HepG2 (cell line): ENCODE results near the gene COX15. TPM values are rescaled to one million over a fixed set of nuclear protein-coding genes. Genes with fewer than 3 reads are reported as not detected.

Source experiments
- CAMTA2 ChIP-seq: sonication (generic); formaldehyde crosslinking; IDR thresholded peaks from 2 replicates; pipeline ENCODE4 v1.4.0; 2020; ENCODE audit warnings: mild to moderate bottlenecking, missing genetic modification reagents, borderline replicate concordance
- CREM ChIP-seq, 2 experiments: sonication (generic) in 1 of 2; formaldehyde crosslinking in 1 of 2; IDR thresholded peaks; 2 replicates each; pipeline versions ENCODE4 v1.4.0 to v1.6.1; 2016 to 2020; ENCODE audit warnings: antibody characterized with exemption in 1 of 2, mild to moderate bottlenecking in 1 of 2, missing genetic modification reagents in 1 of 2
- ETV5 ChIP-seq: IDR thresholded peaks from 2 replicates; pipeline ENCODE4 v1.6.1; 2018; ENCODE audit warnings: missing biosample characterization, missing genetic modification reagents, inconsistent platforms, borderline replicate concordance
- FOXA3 ChIP-seq: IDR thresholded peaks from 2 replicates; pipeline ENCODE4 v1.6.1; 2016; ENCODE audit warnings: missing genetic modification reagents, missing compliant biosample characterization
- FOXC1 ChIP-seq: sonication (generic); formaldehyde crosslinking; IDR thresholded peaks from 2 replicates; pipeline ENCODE4 v1.8.0; 2022; ENCODE audit warnings: mild to moderate bottlenecking, missing genetic modification reagents, borderline replicate concordance
- IRF9 ChIP-seq: sonication (generic); formaldehyde crosslinking; IDR thresholded peaks from 2 replicates; pipeline ENCODE4 v1.8.0; 2022; ENCODE audit warnings: missing genetic modification reagents, mild to moderate bottlenecking, borderline replicate concordance
- MAF1 ChIP-seq: sonication (generic); formaldehyde crosslinking; IDR thresholded peaks from 2 replicates; pipeline ENCODE4 v1.5.0; 2020; ENCODE audit warnings: missing genetic modification reagents, borderline replicate concordance
- MAFG ChIP-seq: sonication (generic); formaldehyde crosslinking; IDR thresholded peaks from 2 replicates; pipeline ENCODE4 v1.5.1; 2020; ENCODE audit warnings: mild to moderate bottlenecking, missing genetic modification reagents
- NCOR1 ChIP-seq: fragments of 200-600 bp; sonication (generic); IDR thresholded peaks from 2 replicates; pipeline ENCODE4 v1.7.0; 2017; ENCODE audit warnings: antibody characterized with exemption, low read length, borderline replicate concordance
- NR1H2 ChIP-seq: sonication (generic); formaldehyde crosslinking; IDR thresholded peaks from 2 replicates; pipeline ENCODE4 v1.8.1; 2022; ENCODE audit warnings: low read depth, missing genetic modification reagents, borderline replicate concordance
- PHF8 ChIP-seq: sonication (generic); formaldehyde crosslinking; IDR thresholded peaks from 2 replicates; pipeline ENCODE4 v1.5.0; 2020; ENCODE audit warnings: missing genetic modification reagents
- PITX1 ChIP-seq: sonication (generic); formaldehyde crosslinking; IDR thresholded peaks from 2 replicates; pipeline ENCODE4 v1.5.1; 2020; ENCODE audit warnings: mild to moderate bottlenecking, missing genetic modification reagents
- PRMT3 ChIP-seq: sonication (generic); formaldehyde crosslinking; IDR thresholded peaks from 2 replicates; pipeline ENCODE4 v1.8.1; 2022; ENCODE audit warnings: low read depth, mild to moderate bottlenecking, moderate library complexity, missing genetic modification reagents, borderline replicate concordance
- RAD21 ChIP-seq: fragments of 450-650 bp; formaldehyde crosslinking; IDR thresholded peaks from 2 replicates; pipeline ENCODE4 v1.5.0; 2020; ENCODE audit warnings: mild to moderate bottlenecking
- RXRB ChIP-seq: IDR thresholded peaks from 2 replicates; pipeline ENCODE4 v1.6.1; 2016; ENCODE audit warnings: borderline replicate concordance, missing genetic modification reagents, missing compliant biosample characterization
- SRF ChIP-seq: IDR thresholded peaks from 2 replicates; pipeline ENCODE4 v1.6.1; 2011; ENCODE audit warnings: mild to moderate bottlenecking, low read depth, low read length, moderate library complexity
- TBP ChIP-seq: sonication (generic); formaldehyde crosslinking; IDR thresholded peaks from 2 replicates; pipeline ENCODE4 v1.5.0; 2020; ENCODE audit warnings: missing genetic modification reagents
- TCF7 ChIP-seq: sonication (generic); IDR thresholded peaks from 2 replicates; pipeline ENCODE4 v1.6.1; 2016; ENCODE audit warnings: antibody characterized with exemption, low read depth
- THRA ChIP-seq: sonication (generic); formaldehyde crosslinking; IDR thresholded peaks from 2 replicates; pipeline ENCODE4 v1.4.0; 2020; ENCODE audit warnings: missing genetic modification reagents, borderline replicate concordance
- ZNF124 ChIP-seq: sonication (generic); formaldehyde crosslinking; IDR thresholded peaks from 2 replicates; pipeline ENCODE4 v1.4.0; 2020; ENCODE audit warnings: missing genetic modification reagents
- ZNF225 ChIP-seq: sonication (generic); formaldehyde crosslinking; IDR thresholded peaks from 2 replicates; pipeline ENCODE4 v1.4.0; 2020; ENCODE audit warnings: mild to moderate bottlenecking, missing genetic modification reagents
- ZNF263 ChIP-seq: sonication (generic); formaldehyde crosslinking; IDR thresholded peaks from 2 replicates; pipeline ENCODE4 v1.4.0; 2020; ENCODE audit warnings: missing genetic modification reagents
- ZNF34 ChIP-seq: sonication (generic); formaldehyde crosslinking; IDR thresholded peaks from 2 replicates; pipeline ENCODE4 v1.4.0; 2020; ENCODE audit warnings: mild to moderate bottlenecking, missing genetic modification reagents, borderline replicate concordance
- ZNF451 ChIP-seq: sonication (generic); formaldehyde crosslinking; IDR thresholded peaks from 2 replicates; pipeline ENCODE4 v1.5.0; 2020; ENCODE audit warnings: mild to moderate bottlenecking, missing genetic modification reagents
- ZNF546 ChIP-seq: sonication (generic); formaldehyde crosslinking; conservative IDR thresholded peaks from 2 replicates; pipeline ENCODE4 v1.8.1; 2023; ENCODE audit warnings: mild to moderate bottlenecking, missing genetic modification reagents
- ZNF556 ChIP-seq: sonication (generic); formaldehyde crosslinking; IDR thresholded peaks from 2 replicates; pipeline ENCODE4 v1.4.0; 2020; ENCODE audit warnings: mild to moderate bottlenecking, missing genetic modification reagents, borderline replicate concordance
- ZNF746 ChIP-seq: sonication (generic); formaldehyde crosslinking; IDR thresholded peaks from 2 replicates; pipeline ENCODE4 v1.8.0; 2022; ENCODE audit warnings: mild to moderate bottlenecking, missing genetic modification reagents
- ZNF800 ChIP-seq: sonication (generic); formaldehyde crosslinking; IDR thresholded peaks from 2 replicates; pipeline ENCODE4 v1.4.0; 2020; ENCODE audit warnings: missing genetic modification reagents
- ZNF839 ChIP-seq: sonication (generic); formaldehyde crosslinking; IDR thresholded peaks from 2 replicates; pipeline ENCODE4 v1.4.0; 2020; ENCODE audit warnings: missing genetic modification reagents, mild to moderate bottlenecking, borderline replicate concordance
- ZSCAN22 ChIP-seq: sonication (generic); formaldehyde crosslinking; IDR thresholded peaks from 2 replicates; pipeline ENCODE4 v1.4.0; 2020; ENCODE audit warnings: mild to moderate bottlenecking, missing genetic modification reagents
- polyA plus RNA-seq, 8 experiments: library from polyadenylated mRNA; depleted of rRNA in 3 of 8; stranded (reverse) in 7 of 8; unstranded in 1 of 8; fragments of >200 nt; fragmentation: Illumina TruSeq in 4 of 8; extraction: Trizol in 4 of 8; gene quantifications; 2 replicates each; pipeline versions ENCODE4 v1.2.1 to v1.2.3, GENCODE V29; 2011 to 2016; ENCODE audit warnings: low read depth in 4 of 8, missing spikeins in 1 of 8, mixed read lengths in 1 of 8; ENCODE audit not compliant: insufficient read depth in 1 of 8
- total RNA-seq, 5 experiments: library from RNA; depleted of rRNA; stranded (reverse); fragments of >200 nt; fragmentation: Illumina TruSeq; extraction: Trizol; gene quantifications; 2 replicates each; pipeline ENCODE4 v1.2.3, GENCODE V29; 2016; ENCODE audit warnings: low read depth in 1 of 5

Gene COX15
- total and polyA plus RNA-seq, 2 of the 13 experiments (the other 11 are each of a cell fraction or from before 2014, with no cell fraction given) = 19.2 to 44.7 TPM

GRCh38 chr10:99754670-99755069, 22.7 kb upstream of the COX15 start (continued):
- TF ChIP-seq MAF1 (CRISPR knock-in tag) = no peak
- no peak for TF ChIP-seq TBP
- no peak for TF ChIP-seq ZNF546 (CRISPR knock-in tag)
- TF ChIP-seq NR1H2 (CRISPR knock-in tag) = no peak
- no peak for TF ChIP-seq ZNF225
- no peak for TF ChIP-seq MAFG (CRISPR knock-in tag)
- peak; percentile 91 for TF ChIP-seq FOXA3 (CRISPR knock-in tag)
- no peak for TF ChIP-seq CAMTA2 (CRISPR knock-in tag)
- TF ChIP-seq PRMT3 (CRISPR knock-in tag) = no peak
- peak; percentile 45; the same call in 1 of the 2 replicates for TF ChIP-seq CREM (IDR thresholded peaks at IDR 0.05)
- TF ChIP-seq CREM (CRISPR knock-in tag; IDR thresholded peaks at IDR 0.05) = no peak
- TF ChIP-seq RAD21 (CRISPR knock-in tag) = no peak
- no peak for TF ChIP-seq ZNF34 (CRISPR knock-in tag)
- TF ChIP-seq RXRB (CRISPR knock-in tag) = peak; percentile 76
- no peak for TF ChIP-seq ZNF556 (CRISPR knock-in tag)
- TF ChIP-seq SRF = peak; percentile 86
- TF ChIP-seq PHF8 (CRISPR knock-in tag) = no peak
- TF ChIP-seq ZSCAN22 = no peak
- no peak for TF ChIP-seq ZNF263
- no peak; the same call in 1 of the 2 replicates for TF ChIP-seq NCOR1
- TF ChIP-seq ZNF839 (CRISPR knock-in tag) = no peak
- TF ChIP-seq ZNF746 (CRISPR knock-in tag) = no peak
- no peak for TF ChIP-seq ZNF124 (CRISPR knock-in tag)
- no peak for TF ChIP-seq ZNF800 (CRISPR knock-in tag)
- peak; percentile 38; the same call in 1 of the 2 replicates for TF ChIP-seq TCF7
- TF ChIP-seq FOXC1 (CRISPR knock-in tag) = no peak
- TF ChIP-seq ETV5 = peak; percentile 72; the same call in 1 of the 2 replicates
- TF ChIP-seq THRA = no peak
- TF ChIP-seq ZNF451 (CRISPR knock-in tag) = no peak
- TF ChIP-seq IRF9 = no peak
- TF ChIP-seq PITX1 (CRISPR knock-in tag) = 0 out of 2 replicates have a peak, but pooled peaks have one; percentile 41
